Muscle of arm (tissue), 12 donors: ENCODE measurements around the gene KLHL14. TPM values are rescaled to one million over a fixed set of nuclear protein-coding genes. Genes with fewer than 3 reads are reported as not detected.
"Not testable (repeated sequence)": the region's sequence is repeated elsewhere in the genome, so short reads cannot be mapped to it uniquely, and the experiment has no call there.

Experiments
- DNase-seq: peaks from one replicate; pipeline ENCODE4 v3.0.0-alpha.2; 2013
- polyA plus RNA-seq, 12 donors: library from polyadenylated mRNA; unstranded; fragments of 120-200 nt; gene quantifications; one replicate each; pipeline ENCODE4 v1.2.1, GENCODE V29; 2013; ENCODE audit not compliant: insufficient read length in 12 of 12

KLHL14 gene
- polyA plus RNA-seq, 12 donors: 0.09 to 2.2 (median 0.28) TPM; not detected in 2

GRCh38 chr18:32637659-32638058, 135.2 kb downstream of the KLHL14 start:
- DNase-seq: not testable (repeated sequence)

- no peak for DNase-seq
Measured at GRCh38 chr18:32637226-32637625, 135.6 kb downstream of the KLHL14 start.

- DNase-seq: no peak
Measured at GRCh38 chr18:32634876-32635431, 137.9 kb downstream of the KLHL14 start.

- no peak for DNase-seq
Measured at GRCh38 chr18:32629981-32630700, 142.7 kb downstream of the KLHL14 start.

GRCh38 chr18:32629292-32629691, 143.5 kb downstream of the KLHL14 start:
- no peak for DNase-seq

GRCh38 chr18:32624182-32624723, 148.6 kb downstream of the KLHL14 start:
- no peak for DNase-seq

GRCh38 chr18:32623563-32623962, 149.3 kb downstream of the KLHL14 start:
- no peak for DNase-seq
